HG03378 (cell line): ENCODE results near the gene CDC25A.

Experiments used
- ATAC-seq: cut with Tn5 transposase; IDR thresholded peaks from one replicate; pipeline ENCODE4 v1.9.1; 2021; ENCODE audit warnings: mild to moderate bottlenecking, moderate library complexity; ENCODE audit not compliant: unreplicated experiment

Gene CDC25A

DNA sequence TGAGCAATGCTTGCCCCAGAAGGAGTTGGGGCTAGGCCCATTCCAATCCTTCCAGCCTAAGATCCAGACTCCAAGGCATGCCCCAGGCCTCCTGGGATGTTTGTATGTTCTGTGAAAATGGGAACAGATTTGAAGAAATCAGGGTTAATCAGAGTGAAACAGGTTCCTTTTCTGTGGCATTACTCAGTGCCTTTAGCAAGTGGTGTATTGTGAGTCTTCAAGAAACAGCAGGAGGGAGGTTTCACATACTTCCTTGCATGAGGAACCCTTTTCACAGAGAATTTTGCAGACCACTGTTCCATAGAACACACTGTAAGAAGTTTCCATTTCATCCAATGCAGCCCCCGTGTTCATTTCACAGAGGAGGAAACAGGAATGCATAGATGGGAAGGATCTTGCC is 8.4 kb upstream of the CDC25A start:
- ATAC-seq = no peak

DNA sequence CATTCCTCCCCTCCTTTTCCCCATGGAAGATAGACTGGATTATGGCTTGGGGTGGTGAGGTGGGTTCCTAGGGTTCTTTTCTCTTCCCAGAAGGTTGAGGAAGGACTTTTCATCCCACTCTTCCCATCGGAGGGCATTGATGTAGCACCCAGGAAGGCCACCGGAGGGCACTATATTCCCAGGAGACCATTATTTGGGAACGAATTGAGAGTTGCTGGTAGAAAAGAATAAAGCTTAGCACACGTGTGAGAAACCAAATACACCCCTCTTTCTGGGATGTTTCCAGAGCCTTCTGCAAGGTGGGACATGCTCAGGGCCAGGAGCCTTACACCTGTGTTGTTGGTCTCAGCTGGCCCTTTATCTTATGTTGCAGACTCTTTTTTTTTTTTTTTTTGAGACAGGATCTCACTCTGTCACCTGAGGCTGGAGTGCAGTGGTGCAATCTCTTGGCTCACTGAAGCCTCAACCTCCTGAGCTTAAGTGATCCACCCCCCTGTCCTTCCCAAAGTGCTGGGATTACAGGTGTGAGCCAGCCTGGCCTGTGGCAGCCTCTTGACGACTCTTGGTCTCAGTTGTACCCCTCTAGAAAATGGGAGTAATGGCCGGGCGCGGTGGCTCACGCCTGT is 6.3 kb upstream of the CDC25A start:
- no peak for ATAC-seq

DNA sequence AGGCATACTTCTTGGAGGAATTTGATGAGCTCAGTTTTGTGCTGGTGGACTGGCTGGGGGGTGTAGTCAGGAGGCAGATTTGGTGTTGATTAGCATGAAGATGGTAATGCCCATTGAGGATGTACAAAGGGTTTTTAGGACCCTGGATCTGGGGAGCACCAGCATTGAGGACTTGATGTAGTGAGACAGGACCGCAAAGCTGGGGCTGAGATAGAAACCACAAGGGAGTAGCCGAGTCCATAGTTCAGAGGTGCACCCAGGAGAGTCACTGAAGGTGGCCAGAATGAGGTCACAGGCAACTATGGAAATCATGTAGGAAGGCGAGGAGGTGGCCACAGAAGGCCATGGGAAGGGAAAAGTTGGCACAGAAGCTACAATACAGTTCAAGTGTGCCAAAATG is 2.7 kb upstream of the CDC25A start:
- ATAC-seq = no peak

DNA sequence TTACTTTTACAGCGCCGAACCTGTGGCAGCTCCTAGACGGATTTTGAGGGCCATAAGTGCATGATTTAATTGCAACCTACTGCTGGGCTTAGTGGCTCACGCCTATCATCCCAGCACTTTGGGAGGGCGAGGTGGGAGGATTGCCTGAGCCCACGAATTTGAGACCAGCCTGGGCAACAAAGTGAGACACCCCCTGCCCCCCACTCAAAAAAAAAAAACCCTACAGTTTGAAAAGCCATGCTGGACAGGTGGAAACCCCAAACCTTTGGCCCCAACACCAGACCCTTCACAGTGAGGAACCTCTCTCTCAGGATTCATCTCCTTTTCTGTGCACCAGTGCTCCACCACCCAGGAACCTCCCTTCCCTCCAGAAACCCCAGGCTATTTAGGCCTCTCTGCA is 1.1 kb upstream of the CDC25A start:
- ATAC-seq = no peak

DNA sequence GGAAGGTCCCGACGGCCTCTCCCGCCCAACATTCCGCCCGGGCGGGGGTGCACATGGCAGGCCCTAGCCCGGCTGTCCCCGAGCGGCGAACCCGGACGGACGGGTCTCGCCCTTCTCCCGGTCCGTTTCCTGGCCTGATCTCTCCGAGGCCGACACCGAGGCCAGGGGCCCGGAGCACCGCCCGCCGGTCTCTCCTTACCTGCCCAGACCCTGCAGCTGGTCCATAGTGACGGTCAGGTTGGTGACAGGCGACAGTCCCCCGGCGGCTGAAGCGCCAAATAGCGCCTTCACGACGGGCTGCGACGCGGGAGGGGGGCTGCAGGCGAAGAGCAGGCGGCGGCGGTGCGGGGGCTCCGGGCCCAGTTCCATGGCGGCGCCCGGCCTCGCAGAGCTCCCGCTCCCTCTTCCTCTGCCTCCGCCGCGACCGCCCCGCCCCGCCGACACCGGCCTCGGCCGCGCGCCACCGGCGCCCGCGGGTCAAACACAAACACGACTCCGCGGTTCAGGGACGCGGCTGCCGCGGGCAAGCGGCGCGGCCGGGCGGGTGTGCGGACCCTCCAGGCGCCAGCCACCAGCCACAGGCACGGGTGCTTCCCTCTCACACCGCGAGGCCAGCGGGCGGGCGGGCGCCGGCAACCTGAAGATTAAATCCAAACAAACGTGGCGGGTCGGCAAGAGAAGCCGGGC is 495 bp downstream of the CDC25A start:
- ATAC-seq = peak; percentile 3

DNA sequence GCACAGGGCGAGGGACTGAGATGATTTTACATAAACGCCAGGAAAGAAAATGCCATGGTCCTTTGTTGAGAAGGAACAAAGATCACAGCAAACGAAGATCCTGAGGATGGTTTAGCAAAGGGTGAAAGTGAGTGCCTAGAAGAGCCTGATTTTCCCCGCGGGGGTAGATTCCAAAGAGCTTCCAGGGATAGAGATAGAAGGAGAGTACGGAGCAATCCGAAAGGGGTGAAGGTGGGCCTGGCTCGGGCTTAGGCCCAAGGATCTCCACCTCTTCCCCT is 977 bp downstream of the CDC25A start:
- no peak for ATAC-seq

DNA sequence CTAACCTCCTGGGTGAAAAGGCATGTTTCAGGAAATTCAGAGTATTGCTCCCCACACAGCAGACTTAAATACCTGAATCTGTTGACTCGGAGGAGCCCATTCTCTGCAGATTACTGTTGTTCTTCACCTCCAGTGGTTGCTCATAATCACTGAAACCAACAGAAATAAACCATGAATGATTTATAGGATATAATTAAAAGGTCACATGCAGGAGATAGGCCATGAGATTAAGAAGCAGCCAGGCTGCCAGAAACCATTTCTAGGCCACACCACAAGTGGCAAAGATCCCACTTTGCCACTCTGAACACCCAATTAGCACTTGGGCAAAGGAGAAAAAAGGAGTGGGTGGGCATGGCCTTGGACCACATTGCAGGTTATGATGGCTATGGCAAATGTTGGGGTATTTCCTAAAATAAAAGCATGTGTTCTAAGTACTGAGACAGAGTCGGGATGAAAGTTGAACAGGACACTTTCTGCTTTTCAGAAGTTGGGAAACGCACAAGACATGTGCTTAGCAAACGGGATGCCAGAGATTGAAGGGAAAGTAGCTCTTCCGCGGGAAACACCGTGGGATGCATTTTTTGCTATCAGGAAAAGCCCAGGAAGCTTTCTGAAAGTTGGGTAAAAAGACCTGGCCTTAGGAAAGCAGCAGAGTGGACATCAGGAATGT is 1.5 kb downstream of the CDC25A start:
- ATAC-seq = no peak

DNA sequence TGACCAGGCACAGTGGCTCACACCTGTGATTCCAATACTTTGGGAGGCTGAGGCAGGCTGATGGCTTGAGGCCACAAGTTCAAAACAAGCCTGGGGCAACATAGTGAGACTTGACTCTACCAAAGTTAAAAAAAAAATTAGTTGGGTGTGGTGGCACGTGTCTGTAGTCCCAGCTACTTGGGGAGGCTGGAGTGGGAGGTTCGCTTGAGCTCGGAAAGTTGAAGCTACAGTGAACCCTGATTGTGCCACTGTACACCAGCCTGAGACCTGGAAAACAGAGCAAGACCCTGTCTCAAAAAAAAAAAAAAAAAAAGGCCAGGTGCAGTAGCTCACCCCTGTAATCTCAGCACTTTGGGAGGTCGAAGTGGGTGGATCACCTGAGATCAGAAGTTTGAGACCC is 3.1 kb downstream of the CDC25A start:
- ATAC-seq = no peak

DNA sequence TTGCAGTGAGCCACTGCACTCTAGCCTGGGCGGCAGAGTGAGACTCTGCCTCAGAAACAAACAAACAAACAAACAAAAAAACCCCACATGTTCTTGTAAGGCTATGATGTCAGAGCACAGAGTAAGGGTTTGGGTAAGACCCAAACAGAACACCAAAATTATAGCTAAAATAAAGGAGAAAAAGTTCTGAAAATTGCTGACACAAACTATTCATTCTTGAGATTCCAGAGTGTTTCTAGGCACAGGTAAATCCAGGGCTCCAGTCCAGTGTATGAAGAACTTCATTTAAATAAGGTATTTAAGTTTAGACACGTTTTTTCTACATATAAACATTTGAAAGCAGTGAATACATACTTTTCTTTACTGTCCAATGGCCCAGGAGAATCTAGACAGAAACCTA is 3.9 kb downstream of the CDC25A start:
- no peak for ATAC-seq

DNA sequence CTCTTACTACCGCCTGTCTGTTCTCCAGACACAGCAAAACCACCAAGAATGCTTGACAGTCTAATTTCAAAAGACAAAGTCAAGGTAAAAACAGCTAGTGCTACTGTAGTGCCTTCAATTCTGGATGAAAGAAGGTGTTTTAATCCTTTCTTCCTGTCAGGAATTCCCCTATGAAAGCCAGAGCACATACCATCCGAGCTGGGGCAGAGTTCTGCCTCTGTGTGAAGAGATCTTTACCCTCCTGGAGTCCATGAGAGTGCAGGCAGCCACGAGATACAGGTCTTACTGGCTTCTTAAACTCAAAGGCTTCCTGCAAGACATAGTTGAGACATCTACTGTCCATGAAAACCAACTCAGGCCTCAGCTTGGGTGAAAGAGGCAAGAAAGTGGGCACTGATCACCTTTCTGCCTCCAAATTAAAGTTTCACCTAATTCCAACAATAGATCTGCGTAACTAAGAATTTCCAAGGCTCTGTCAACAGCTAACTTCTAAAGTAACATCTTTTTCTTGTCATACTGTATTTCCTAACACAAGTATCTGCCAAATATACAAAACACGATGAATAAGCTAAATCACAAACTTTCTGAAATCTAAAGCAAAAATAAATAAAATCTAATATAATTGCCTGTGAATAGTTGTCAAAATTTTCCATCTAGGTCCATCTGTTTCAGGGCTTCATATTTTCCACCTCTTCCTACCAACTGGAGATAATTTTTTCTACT is 7.5 kb downstream of the CDC25A start:
- ATAC-seq = no peak

DNA sequence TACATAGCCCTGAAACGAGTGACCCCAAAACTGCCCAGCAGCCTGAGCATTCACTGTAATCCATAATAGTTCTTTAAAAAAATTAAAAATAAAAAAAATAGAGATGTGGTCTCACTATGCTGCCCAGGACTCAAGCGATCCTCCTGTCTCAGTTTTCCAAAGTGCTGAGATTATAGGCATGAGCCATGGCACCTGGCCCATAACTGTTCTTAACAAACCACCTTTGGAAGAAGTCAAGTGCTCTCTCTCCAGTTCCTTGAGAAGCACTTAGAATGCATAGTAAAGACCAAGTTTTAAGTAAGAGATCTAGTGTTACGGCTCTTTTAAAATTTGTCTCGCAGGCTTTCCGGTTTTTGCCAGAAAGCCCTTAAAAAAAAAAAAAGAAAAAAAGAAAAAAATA is 8.2 kb downstream of the CDC25A start:
- ATAC-seq = no peak

DNA sequence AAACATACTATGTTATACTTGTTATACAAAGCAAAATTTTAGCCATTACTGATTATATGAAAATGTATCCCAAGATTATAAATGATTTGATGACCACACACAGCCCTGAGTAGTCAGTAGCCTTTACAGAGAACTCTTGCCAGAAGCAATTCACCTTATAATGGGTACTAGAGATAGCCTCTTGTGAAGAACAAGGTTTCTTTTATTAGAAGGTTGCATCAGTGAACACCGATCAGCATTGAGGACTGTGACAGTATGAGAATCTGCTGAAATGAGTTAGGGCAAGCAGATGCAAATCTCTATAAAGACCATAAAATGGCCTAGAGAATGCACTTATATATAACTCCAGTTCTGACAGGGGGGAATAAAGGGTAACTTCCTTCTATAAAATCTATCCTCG is 10.1 kb downstream of the CDC25A start:
- no peak for ATAC-seq

DNA sequence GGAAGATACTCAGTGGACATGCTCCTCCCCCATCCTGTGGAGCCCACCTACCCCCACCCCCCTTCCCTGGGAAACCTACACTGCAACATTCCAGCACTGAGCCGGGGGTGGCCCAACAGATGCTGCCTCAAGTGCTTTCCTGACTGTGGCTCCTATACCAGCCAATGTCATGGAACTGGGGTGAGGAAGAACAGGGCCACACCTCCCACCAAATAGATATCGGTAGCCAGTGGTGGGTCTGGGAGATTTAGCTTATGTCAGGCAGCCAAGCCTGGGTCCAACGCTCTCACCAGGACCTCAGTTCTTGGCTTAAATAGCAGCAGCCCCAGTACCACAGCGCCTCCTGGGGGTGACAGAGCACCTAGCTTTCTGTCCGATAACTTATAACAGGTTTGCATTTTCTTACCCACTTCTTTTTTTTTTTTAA is 30.3 kb downstream of the CDC25A start:
- no peak for ATAC-seq

DNA sequence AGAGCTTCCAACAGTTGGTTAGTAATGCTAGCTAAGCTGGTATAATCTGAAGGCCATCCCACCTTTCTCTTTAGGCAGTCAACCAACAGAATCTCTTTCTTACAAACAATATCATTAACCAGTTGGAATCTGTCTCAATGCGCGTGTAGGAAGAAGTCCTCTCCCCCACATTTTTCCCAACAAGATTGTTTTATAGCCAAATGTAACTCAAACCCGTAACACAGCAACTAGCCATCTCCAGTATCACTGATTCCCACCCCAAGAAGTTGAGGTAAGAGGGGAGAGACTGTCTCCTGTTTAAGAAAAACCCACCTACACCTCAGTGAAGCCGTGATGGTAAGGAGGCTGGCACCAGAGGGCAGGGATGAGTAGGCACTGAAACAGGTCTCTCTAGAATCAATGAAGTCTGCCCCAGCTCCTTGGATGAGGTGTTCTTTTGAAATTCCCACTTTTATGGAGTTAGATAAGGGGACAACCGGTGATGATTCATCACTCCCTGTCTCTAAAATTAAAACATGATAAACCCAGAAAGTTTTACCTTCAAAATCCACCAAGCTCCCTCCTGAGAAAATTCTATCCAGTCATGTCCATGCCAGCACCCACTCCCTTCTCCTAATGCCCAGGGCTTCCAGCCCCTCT is 30.9 kb downstream of the CDC25A start:
- no peak for ATAC-seq

DNA sequence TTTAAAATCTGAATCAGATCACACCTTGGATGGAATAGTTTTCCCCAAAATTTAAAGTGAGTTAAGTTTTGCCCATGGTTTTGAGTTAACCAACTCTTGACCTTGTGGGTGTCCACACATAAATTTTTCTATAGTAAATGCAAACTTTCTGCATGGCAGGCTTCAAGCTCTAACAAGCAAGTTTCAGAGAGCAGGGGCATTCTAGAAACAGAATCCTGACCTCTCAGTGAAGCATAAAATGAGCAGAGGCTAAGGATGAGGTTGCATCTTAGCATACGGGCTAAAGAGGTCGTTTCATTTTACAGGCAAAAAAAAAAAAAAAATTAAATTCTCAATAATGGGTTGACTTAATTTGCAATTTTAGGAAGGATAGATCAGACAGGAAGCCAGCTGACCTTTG is 32.1 kb downstream of the CDC25A start:
- ATAC-seq = no peak

DNA sequence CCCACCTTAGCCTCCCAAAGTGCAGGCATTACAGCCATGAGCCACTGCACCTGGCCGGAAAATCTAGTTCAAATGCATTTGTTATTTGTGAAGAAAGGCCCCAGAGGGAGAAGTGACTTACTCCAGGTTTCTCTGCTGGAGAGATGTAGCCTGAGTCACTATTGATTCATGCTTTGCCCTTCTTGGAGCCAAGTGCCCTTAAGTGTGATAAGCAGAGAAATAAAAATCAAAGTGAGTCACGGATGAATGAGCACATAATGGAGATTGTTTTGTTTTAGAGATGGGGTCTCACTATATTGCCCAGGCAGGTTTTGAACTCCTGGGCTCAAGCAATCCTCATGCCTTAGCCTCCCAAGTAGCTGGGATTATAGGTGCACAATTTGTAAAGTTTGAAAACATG is 33.1 kb downstream of the CDC25A start:
- ATAC-seq = no peak

DNA sequence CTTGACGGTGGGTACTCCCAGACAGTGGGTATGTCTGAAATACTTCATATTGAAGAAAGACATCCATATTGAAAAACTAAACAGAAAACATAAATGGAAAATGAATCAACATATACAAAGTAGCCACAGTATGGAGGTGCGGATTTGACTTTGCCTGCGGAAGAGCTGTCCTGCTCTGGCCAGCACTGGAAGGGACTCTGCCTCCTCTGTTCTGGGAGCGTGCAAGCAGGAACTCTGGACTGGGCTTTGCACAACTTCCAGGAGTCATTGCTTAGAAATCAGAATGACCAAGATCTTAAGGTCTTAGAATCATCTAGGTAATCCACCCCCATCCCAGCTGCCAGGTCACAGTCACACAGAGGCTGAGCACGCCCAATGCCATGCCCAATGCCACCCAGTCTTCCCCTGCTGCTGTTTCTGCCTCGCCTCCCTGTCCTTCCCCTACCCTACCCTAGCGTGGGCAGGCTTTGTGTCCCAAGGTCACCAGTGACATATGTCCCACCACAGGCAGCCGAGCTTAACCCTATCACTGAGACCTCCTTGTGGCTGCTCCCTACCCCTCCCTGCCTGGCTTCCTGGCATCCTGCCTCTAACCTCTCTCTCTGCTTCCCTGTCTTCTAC is 36.3 kb downstream of the CDC25A start:
- ATAC-seq = no peak

DNA sequence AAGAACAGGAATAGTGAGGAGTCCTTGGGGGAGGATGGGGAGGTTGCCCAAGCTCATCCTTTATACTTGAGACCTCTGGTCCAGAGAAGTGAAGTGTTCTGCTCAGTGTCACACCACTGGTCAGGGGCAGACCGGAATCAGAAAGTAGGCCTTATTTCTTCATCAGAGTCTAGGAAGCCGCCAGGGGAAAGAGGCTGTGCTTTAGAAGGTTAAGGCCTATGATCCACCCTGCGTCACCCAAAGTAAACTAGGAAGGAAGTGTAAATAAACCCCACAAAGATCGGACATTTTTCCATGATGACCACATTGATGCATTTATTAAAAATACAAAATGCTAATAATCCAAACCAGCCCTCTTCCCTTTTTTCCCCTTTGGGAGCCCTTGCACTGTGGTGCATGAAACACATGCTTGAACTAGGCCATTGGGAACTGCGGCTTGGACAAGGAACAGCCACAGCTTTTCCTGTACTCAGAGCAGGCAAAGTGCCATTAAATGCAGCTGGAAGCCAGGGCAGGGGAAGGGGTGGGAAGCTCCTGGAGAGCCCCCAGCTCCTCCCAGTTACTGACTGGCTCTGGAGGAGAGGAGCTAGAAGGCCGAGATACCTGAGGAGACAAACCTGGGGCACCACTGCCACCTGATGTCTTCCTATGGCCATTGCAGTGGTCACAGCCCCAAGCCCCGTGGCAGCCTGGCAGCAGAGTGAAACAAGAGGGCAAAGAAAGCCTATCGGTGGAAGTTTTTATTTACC is 37.0 kb downstream of the CDC25A start:
- ATAC-seq = no peak

DNA sequence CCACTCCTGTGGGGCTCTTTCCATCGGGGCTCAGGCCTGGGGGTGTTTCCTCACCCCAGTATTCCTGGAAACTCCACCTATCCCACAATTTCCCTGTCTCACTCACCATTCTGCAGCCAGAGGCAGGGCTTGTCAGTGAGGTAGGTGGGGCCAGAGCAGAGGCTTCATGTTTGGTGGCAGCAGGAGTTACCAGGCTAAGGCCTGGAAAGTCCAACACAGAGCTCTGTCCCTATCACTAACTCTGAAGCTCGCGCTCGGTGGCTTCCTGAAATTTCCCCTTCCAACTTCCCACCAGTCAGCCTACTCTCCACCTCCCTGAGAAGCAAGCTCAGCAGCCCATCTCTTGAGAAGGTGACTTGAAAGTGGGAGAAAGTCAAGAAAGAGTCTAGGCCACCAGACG is 44.2 kb downstream of the CDC25A start:
- ATAC-seq = no peak

DNA sequence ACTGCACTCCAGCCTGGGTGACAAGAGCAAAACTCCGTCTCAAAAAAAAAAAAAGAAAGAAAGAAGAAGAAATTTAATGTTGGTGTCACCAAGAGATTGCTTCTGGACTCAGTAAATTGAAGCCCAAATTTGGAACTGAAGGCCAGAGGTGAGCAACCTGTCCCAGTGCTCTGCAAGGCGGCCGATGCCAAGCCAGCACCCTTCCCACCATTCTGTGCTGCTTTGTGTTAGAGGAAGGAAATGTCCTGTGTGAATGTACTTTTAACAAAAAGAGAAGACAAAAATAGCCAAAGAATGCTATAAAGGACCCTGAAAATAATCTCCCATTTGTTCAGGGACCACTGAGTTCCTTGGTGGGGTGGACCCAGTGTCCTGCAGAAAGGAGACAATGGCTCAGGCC is 44.6 kb downstream of the CDC25A start:
- no peak for ATAC-seq
